NCI-H345 (cell line): ENCODE data around the gene TBC1D12.
"Not testable (repeated sequence)": the region's sequence is repeated elsewhere in the genome, so short reads cannot be mapped to it uniquely, and the experiment has no call there.

ENCODE experiments used
- DNase-seq: peaks from one replicate; lab custom pipeline; 2025; lab: John Stamatoyannopoulos, UW

The TBC1D12 gene

DNA sequence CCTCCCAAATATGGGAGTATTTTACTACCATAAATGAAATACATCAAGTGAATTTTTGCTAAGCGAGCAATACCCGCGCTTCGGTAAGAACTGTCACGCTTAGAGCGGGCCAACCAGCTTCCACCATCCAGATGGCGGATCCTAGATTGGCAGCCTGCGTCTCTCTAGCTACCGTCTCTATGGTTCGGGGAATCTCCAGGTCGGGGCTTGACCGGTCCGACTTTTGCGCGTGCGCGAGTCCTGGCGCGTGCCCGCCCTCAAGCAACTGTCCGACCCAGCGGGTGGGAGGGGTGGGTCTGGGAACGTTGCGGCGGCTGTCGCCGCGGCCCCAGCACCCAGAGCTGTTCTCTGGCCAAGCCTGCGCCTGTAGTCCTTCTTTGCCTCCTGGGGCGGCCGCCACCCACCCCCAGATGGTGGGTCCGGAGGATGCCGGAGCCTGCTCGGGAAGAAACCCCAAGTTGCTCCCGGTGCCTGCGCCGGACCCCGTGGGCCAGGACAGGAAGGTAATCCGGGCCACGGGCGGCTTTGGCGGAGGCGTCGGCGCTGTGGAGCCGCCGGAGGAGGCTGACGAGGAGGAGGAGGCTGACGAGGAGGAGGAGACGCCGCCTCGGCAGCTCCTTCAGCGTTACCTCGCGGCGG lies at the start of gene TBC1D12:
Gene TBC1D12, plus strand, starts transcription at position 338 of the 639 bp plus-strand sequence. Its CDS starts 73 bp downstream, at position 411.
- DNase-seq = peak; percentile 91

- DNase-seq = no peak
These were observed 49.0 kb upstream of the TBC1D12 start for GRCh38 chr10:94353336-94353735.

GRCh38 chr10:94355841-94356240 lies 46.5 kb upstream of the TBC1D12 start:
- DNase-seq = no peak

GRCh38 chr10:94357193-94357592 lies 45.1 kb upstream of the TBC1D12 start:
- DNase-seq = no peak

DNA sequence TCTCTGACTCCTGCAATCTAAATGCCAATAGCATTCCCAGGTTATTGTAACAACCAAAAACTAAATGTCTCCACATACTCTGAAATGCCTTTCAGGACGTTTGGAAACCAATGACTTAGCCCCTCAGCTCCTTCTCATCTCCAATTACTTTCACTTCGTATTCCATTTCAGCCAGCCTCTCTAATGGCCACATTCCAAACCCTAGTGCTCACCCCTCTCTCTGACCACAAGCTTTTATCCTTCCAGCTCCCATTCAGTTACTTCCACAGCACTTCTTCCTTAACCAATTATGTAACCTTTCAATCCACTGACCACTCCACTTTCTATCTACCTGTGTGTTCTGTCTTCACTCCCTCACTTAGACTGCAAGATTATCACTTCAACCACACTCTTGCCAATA lies 43.9 kb upstream of the TBC1D12 start:
- no peak for DNase-seq

- no peak for DNase-seq
These were observed 41.1 kb upstream of the TBC1D12 start for GRCh38 chr10:94361171-94361794.

DNA sequence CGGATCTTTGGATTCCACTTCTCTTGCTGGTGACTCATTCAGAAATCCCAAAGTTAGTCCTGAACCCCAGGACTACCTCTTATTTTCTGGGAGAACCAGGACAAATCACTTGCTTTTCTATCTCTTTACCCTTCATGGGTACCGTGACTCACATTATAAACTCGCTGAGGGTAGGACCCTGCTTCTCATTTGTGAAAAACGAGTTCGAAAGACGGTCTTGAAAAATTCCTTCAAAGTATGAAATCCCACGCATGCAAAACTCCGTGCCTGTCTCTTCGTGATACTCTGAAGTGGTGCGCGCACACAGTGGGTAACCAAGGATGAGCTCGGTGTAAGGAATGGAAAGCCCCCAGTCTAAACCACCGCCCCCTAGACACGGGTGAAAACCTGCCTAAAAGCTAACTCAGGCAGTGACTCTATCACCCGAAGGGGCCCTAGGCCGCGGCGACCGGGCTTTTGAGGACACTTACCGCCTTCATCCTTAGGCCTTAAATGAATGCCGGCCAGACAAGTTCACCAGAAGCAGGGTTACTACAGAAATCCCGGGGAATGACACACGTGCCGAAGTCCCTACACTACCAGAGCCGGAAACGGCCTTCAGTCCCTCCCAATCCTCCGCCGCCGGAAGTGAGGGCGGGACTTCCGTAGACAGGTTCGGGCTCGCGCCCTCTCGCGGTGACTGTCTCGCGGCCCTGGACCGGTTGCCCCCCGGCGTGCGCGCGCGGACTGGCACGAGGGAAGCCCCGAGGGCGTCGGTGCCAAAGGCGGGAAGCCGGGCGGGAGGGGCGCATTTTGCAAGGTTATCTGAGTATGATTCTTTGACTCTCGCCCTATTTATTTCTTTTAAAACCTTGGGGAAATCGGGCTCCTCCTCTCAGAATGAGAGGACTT lies 39.7 kb upstream of the TBC1D12 start, which contains the start of gene NOC3L:
Gene NOC3L, minus strand, starts transcription at position 580 of the 891 bp plus-strand sequence. Its CDS starts 101 bp downstream, at position 479.
- DNase-seq = peak; percentile 94

GRCh38 chr10:94363251-94363565 lies 39.1 kb upstream of the TBC1D12 start:
- no peak for DNase-seq

- DNase-seq = no peak
These were observed 37.9 kb upstream of the TBC1D12 start for GRCh38 chr10:94364482-94364881.

DNA sequence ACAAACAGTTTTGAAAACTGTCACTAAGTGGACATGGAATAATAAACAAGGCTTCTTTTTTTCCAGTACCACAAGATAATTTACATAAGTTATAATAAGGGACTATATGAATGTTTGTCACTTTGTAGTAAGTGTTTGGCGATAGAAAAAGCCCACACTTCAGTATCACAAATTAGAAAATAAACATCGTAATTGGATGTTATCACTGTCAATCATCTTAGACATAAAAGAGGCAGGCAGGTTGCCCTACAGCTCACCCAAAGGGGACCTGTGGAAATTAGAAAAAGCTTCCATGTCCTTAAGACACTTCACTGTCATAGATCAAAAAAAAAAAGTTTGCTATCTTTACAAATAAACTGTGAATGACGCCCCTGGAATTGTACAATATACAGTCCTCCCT lies 36.0 kb upstream of the TBC1D12 start:
- DNase-seq = no peak

DNA sequence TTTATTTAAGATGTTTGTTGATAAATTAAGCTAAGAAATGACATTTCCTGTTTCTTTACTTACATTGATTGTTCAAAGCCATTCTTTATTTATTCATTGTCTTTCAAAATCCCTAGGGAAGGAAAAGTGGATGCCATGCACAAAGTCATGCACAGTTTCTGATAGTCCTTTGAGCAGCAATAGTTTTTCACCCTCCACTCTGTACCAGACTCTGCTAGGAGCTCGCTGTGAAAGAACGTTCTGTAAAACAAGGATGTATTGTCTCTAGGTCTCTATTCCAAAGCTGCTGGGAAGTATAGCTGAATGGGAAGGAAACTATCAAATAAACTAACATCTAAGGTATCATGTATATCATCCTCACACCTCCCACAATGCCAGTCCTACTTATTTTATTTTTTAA lies 31.8 kb upstream of the TBC1D12 start:
- no peak for DNase-seq

DNA sequence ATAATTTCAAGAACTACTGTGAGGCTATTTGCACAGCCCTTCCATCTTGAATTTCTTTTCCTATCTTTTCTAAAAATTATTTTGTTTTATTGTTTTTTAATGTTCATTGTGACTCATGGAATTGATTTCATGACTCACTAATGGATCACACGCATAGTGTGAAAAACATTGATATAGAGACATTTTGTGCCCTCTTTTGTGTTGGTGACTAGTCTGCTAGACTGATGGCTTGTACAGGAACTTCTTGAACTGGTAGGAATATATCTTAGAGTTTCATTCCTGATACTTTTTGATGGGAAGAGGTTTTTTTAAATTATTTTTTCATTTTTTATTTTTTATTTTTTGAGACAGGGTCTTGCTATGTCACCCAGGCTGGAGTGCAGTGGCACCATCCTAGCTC lies 27.0 kb upstream of the TBC1D12 start:
- DNase-seq = no peak

- DNase-seq = no peak
These were observed 25.5 kb upstream of the TBC1D12 start for GRCh38 chr10:94376865-94377264.

DNA sequence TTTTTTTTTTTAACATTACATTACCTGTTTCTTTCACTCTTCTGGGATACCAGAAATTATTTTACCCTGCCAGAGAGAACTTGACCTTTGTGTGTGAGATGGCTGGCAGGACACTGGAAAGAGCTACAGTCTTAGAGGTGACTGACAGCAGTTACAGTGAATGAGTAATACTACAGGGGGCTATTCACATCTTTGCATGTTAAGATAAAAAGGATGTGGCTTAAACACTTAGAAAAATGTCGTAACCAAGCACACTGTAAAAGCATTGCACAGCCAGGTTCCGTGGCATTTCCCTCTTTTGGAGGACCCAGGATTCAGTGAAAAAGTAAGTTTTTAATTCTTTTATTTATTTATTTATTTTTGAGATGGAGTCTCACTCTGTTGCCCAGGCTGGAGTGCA lies 18.8 kb upstream of the TBC1D12 start:
- DNase-seq = no peak

- DNase-seq = not testable (repeated sequence)
These were observed 16.6 kb upstream of the TBC1D12 start for GRCh38 chr10:94385733-94386132.

DNA sequence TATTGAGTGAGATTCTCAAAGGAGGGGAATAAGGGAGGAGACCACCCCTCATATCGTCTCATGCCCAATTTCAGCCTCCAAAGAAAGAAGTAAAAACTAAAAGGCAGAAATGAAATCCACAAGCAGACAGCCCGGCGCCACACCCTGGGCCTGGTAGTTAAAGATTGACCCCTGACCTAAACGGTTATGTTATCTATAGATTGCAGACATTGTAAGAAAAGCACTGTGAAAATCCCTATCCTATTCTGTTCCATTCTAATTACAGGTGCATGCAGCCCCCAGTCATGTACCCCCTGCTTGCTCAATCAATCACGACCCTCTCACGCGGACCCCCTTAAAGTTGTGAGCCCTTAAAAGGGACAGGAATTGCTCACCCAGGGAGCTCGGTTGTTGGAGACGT lies 10.2 kb upstream of the TBC1D12 start:
- DNase-seq = not testable (repeated sequence)

DNA sequence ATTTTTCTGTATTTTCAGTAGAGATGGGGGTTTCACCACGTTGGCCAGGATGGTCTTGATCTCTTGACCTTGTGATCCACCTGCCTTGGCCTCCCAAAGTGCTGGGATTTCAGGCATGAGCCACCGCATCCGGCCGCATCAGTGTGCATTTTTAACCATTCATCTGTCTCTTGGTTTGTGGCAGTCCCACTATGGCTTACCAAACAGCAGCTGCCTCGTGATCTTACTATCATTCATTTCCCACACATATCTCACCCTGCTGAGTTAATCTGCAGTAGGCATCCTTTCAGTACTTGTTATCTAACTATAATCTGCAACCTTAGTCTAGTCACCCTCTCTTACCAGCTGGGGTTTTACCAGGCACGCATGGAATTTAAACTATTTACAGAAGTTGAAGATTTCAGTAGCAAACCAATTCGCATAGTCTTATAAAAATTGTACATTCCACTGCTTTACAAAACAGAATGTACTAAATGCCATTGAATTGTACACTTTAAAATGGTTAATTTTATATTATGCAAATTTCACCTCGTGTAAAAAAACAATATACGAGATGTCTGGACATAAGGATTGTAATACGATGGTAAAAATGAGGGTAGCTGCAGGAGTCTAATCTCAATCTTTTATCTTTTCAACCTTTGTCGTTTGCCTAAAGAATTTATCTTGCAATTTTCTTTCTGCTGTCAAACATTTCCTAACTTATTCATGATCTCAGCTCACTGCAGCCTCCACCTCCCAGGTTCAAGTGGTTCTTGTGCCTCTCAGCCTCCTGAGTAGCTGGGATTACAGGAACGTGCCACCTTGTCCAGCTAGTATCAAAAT lies 4.6 kb upstream of the TBC1D12 start:
- no peak for DNase-seq

DNA sequence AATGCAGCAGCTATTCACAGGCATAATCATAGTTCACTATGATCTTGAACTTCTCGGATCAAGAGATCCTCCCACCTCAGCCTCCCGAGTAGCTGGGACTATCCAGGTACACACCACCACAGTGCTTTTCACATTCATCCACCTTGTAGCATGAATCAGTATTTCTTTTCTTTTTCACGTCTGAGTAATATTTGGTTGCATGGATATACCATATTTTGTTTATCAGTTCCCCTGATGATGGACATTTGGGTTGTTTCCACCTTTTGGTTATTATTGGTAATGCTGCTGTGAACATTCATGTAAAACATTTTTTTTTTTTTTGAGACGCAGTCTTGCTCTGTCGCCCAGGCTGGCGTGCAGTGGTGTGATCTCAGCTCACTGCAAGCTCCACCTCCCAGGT lies 3.6 kb upstream of the TBC1D12 start:
- no peak for DNase-seq

DNA sequence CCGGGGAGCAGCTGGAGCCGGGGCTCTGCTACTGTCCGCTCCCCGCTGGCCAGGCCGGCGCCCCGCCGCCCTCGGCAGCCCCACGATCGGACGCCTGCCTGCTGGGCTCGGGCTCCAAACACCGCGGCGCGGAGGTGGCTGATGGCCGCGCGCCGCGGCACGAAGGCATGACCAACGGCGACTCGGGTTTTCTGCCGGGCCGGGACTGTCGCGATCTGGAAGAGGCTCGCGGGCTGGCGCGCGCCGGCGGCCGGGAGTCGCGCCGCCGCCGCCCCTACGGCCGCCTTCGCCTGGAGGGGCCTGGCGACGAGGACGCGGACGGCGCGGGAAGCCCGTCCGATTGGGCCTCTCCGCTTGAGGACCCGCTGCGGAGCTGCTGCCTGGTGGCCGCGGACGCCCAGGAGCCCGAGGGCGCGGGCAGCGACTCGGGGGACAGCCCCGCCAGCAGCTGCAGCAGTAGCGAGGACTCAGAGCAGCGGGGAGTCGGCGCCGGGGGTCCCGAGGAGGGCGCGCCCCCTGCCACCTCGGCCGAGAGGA lies 570 bp downstream of the TBC1D12 start:
- peak; percentile 25 for DNase-seq

- DNase-seq = peak; percentile 43
These were observed 1.3 kb downstream of the TBC1D12 start for GRCh38 chr10:94403380-94404213.

GRCh38 chr10:94405406-94405805 lies 3.1 kb downstream of the TBC1D12 start:
- DNase-seq = no peak
